DOHH2 (cell line): ENCODE measurements around the gene EIF3B.

ENCODE experiments used
- EZH2phosphoT487 ChIP-seq: fragments of 200-600 bp; sonication (generic); IDR thresholded peaks from 2 replicates; pipeline ENCODE4 v1.6.1; 2017; ENCODE audit warnings: borderline replicate concordance, mild to moderate bottlenecking, antibody characterized with exemption, low read length, moderate library complexity, mixed read lengths
- TF ChIP-seq, protein P1 (sequence below): fragments of 200-600 bp; sonication (generic); IDR thresholded peaks from one replicate; pipeline ENCODE4 v1.5.1; 2014; ENCODE audit warnings: antibody characterized with exemption, mild to moderate bottlenecking, low read depth, low read length; ENCODE audit not compliant: poor library complexity, severe bottlenecking

DNA sequence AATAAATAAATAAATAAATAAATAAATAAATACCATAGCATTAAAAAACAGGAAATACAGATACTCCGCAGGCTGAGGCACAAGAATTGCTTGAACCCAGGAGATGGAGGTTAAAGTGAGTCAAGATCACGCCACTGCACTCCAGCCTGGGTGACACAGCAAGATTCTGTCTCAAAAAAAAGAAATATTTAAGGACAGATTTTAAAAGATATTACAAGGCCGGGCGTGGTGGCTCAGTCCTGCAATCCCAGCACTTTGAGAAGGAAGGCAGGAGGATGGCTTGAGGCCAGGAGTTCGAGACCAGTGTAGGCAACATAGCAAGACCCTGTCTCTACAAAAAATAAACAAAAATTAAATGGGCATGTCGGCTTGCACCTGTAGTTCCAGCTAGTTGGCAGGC lies 22.9 kb upstream of the EIF3B start:
- TF ChIP-seq, protein P1, sequence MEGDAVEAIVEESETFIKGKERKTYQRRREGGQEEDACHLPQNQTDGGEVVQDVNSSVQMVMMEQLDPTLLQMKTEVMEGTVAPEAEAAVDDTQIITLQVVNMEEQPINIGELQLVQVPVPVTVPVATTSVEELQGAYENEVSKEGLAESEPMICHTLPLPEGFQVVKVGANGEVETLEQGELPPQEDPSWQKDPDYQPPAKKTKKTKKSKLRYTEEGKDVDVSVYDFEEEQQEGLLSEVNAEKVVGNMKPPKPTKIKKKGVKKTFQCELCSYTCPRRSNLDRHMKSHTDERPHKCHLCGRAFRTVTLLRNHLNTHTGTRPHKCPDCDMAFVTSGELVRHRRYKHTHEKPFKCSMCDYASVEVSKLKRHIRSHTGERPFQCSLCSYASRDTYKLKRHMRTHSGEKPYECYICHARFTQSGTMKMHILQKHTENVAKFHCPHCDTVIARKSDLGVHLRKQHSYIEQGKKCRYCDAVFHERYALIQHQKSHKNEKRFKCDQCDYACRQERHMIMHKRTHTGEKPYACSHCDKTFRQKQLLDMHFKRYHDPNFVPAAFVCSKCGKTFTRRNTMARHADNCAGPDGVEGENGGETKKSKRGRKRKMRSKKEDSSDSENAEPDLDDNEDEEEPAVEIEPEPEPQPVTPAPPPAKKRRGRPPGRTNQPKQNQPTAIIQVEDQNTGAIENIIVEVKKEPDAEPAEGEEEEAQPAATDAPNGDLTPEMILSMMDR, result no peak
- TF ChIP-seq EZH2phosphoT487, result no peak
